K562 (cell line): ENCODE data around the gene PBRM1.

ENCODE experiments used
- ATF7 ChIP-seq: fragments of 450-650 bp; IDR thresholded peaks from 2 replicates; pipeline ENCODE4 v1.7.1; 2014; ENCODE audit warnings: mild to moderate bottlenecking, moderate library complexity
- ETV6 ChIP-seq, 3 experiments: fragments of 150-350 bp in 1 of 3; sonication (generic) in 1 of 3; formaldehyde crosslinking in 1 of 3; IDR thresholded peaks; 2 replicates each; pipeline versions ENCODE4 v1.6.1 to v1.8.0; 2014 to 2022; ENCODE audit warnings: borderline replicate concordance in 2 of 3, low read depth in 2 of 3, antibody characterized with exemption in 1 of 3, low read length in 1 of 3, mild to moderate bottlenecking in 1 of 3, missing genetic modification reagents in 1 of 3
- FOSL1 ChIP-seq: fragments of 200-800 bp; sonication (Bioruptor generic); conservative IDR thresholded peaks from 2 replicates; pipeline ENCODE4 v1.6.1; 2016; ENCODE audit warnings: missing genetic modification characterization, missing compliant biosample characterization
- FOXJ2 ChIP-seq: fragments of 200-800 bp; sonication (Bioruptor generic); IDR thresholded peaks from 2 replicates; pipeline ENCODE4 v1.6.1; 2016; ENCODE audit warnings: missing genetic modification characterization, missing compliant biosample characterization
- GATA2 ChIP-seq: sonication (generic); formaldehyde crosslinking; IDR thresholded peaks from 2 replicates; pipeline ENCODE4 v1.4.0; 2020; ENCODE audit warnings: mild to moderate bottlenecking, missing genetic modification reagents
- JUN ChIP-seq, 2 experiments: sonication (generic) in 1 of 2; formaldehyde crosslinking in 1 of 2; IDR thresholded peaks; 2 replicates each; pipeline versions ENCODE4 v1.6.1 to v1.8.0; 2012 to 2022; ENCODE audit warnings: borderline replicate concordance in 2 of 2, mild to moderate bottlenecking in 2 of 2, improper control_type of control experiment in 1 of 2, low read depth in 1 of 2, low read length in 1 of 2, missing genetic modification reagents in 1 of 2
- MAFG ChIP-seq: fragments of 450-650 bp; conservative IDR thresholded peaks from 2 replicates; pipeline ENCODE4 v1.6.1; 2016; ENCODE audit warnings: missing genetic modification characterization, missing compliant biosample characterization
- NFE2L1 ChIP-seq: fragments of 450-650 bp; IDR thresholded peaks from 2 replicates; pipeline ENCODE4 v1.6.1; 2016; ENCODE audit warnings: missing genetic modification characterization, low read depth, mild to moderate bottlenecking, missing compliant biosample characterization, moderate library complexity, borderline replicate concordance
- TBP ChIP-seq: optimal IDR thresholded peaks from 2 replicates; pipeline ENCODE3; 2011; ENCODE audit warnings: low read depth, low read length, improper control_type of control experiment
- TEAD4 ChIP-seq, 2 experiments: sonication (generic) in 1 of 2; formaldehyde crosslinking in 1 of 2; IDR thresholded peaks; 2 replicates each; pipeline versions ENCODE4 v1.6.1 to v1.8.0; 2012 to 2022; ENCODE audit warnings: borderline replicate concordance in 1 of 2, inconsistent platforms in 1 of 2, low read length in 1 of 2, mild to moderate bottlenecking in 1 of 2, missing genetic modification reagents in 1 of 2
- ZNF57 ChIP-seq: fragments of 450-650 bp; formaldehyde crosslinking; IDR thresholded peaks from 2 replicates; pipeline ENCODE4 v1.4.0; 2020; ENCODE audit warnings: mild to moderate bottlenecking, moderate library complexity
- ZNF586 ChIP-seq: fragments of 450-650 bp; formaldehyde crosslinking; conservative IDR thresholded peaks from 2 replicates; pipeline ENCODE4 v1.4.0; 2020; ENCODE audit warnings: mild to moderate bottlenecking, moderate library complexity
- ZNF717 ChIP-seq: fragments of 250-450 bp; sonication (Bioruptor Pico); IDR thresholded peaks from 2 replicates; pipeline ENCODE4 v1.5.0; 2021

DNA sequence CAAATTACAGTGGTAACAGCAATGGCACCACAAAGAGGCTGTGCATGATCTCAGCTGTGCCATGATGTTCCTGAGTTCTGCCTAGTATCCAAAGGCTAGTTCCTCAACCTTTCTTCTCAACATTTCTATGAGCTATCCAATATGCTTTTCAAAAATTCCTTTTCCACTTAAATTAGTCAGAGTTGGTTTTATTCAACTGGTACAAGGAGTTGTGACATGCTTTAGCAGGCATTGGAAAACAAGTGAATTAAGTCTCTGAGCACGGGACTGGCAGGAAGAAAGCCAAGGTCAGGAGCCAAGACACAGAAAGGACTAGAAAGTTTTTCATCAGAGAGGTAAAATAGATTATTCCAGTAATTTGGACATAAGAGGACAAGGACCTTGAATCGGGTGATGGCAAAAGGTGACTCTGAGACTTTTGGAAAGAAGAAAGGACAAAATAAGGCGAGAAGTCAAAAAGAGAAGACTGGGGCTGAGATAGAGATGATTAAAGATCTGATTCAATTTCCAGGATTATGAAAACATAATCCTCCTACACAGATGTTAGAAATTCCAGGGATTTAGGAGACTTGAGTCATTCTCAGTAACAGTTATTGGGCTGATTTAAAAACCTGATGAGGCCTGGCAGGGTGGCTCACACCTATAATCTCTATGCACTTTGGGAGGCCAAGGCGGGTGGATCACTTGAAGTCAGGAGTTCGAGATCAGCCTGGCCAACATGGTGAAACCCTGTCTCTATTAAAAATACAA lies 36.1 kb downstream of the PBRM1 start:
- TF ChIP-seq GATA2 (CRISPR knock-in tag), result no peak
- no peak for TF ChIP-seq TBP
- TF ChIP-seq ETV6 (IDR thresholded peaks at IDR 0.05; ENCODE audit: borderline replicate concordance in 1 of 2, low read depth in 2 of 2, low read length in 1 of 2), result no peak
- TF ChIP-seq ETV6 (CRISPR knock-in tag; IDR thresholded peaks at IDR 0.05; ENCODE audit: borderline replicate concordance), result no peak
- TF ChIP-seq ZNF57 (CRISPR knock-in tag), result no peak
- TF ChIP-seq FOSL1, result no peak
- TF ChIP-seq FOXJ2 (tag), result no peak
- no peak for TF ChIP-seq ZNF717
- TF ChIP-seq ATF7, result no peak
- no peak for TF ChIP-seq NFE2L1 (tag)
- no peak for TF ChIP-seq JUN (IDR thresholded peaks at IDR 0.05; ENCODE audit: borderline replicate concordance, low read depth, low read length)
- TF ChIP-seq JUN (CRISPR knock-in tag; IDR thresholded peaks at IDR 0.05; ENCODE audit: borderline replicate concordance), result no peak
- TF ChIP-seq TEAD4 (IDR thresholded peaks at IDR 0.05; ENCODE audit: low read length), result no peak
- TF ChIP-seq TEAD4 (CRISPR knock-in tag; IDR thresholded peaks at IDR 0.05; ENCODE audit: borderline replicate concordance), result no peak
- TF ChIP-seq ZNF586 (CRISPR knock-in tag), result no peak
- TF ChIP-seq MAFG, result no peak
